Amygdala (tissue), 56 donors: ENCODE measurements around the gene SIL1.

Experiments used
- DNase-seq, 56 donors: peaks; one replicate each; lab custom pipeline; 2025; lab: John Stamatoyannopoulos, UW

SIL1 gene

DNA sequence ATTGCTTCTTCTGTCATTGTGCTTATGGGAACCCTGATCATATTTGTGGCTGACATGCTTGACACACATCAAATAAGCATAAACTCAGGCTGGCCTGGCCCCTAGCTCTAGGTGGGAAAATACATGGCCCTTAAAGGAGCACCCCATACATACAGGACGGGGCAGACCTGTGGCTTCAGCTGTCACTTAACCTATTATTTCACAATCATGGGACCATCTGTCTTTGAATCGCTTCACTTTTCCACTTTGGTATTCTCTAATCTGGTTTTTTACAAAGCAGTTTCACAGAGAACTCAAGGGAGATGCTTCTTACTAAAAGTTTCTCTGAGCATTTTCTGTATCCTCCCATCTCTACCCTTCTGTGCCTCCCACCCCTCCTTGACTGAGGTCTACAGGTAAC lies 288.4 kb downstream of the SIL1 start:
- no peak for DNase-seq

DNA sequence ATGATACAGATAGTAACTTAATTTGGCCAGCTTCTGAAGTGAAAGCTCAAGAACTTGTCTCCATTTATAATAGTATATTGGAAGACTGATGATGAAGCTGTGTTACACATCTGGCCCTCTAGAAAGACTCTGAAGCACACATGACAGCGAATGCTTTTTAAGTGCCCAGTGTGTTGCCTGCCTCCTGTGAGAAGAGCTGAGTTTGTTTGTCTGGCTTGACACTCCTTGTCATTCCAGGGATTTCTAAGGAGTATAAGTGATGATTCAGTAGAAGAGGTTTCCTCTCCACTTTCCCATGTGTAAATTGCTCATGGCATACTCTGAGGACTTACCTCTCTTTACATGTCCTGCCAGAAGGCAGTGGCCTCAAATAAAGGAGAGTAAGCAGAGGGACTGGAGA lies 292.6 kb downstream of the SIL1 start:
- no peak for DNase-seq

DNA sequence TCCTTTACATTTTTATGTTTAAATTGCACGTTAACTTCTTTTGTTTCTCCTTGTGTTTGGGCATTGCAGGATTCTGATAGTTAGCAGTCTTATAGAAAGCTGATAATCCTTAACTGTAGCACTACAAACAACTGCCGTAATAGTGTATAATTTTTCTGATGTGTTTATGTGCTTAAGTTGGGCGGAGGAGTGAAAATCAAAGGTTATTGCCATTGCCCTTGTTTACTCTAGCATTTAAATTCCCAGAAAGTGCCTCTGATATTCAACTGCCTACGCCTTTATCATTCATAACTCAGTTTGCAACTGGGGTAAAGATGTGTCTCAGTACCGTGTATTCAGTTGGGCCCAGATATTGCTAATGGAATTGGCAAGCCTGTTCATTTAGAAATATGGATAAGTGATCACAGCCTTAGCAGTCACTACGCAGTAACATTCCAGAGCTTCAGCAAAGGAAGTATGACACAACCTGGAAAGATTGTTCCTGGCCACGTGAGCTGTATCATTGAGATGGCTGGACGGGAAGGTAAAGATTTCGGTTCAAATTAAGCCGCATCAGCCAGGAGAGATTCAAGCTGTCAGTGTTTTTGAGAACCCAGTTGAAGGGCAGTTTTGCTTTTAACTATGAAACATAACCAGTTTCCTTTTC lies 294.9 kb downstream of the SIL1 start:
- DNase-seq = no peak

DNA sequence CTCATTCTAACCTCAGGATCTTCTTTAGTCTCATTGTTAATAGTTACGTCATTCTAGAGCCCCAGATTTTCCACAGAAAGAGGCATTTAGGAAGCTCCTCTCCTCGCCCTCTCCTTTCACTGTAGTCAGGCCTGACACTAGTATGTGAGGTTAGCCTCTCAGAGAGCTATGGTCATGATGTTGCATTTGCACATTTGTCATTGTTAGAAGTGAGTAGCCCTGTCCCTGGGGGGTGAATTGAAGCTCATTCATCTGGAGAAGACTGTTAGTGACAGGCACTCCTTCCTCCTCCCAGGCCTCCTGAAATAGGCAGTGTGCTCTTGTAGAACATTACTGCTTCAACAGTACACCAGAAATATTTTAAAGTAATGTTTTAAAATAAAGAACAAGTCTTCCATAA lies 296.5 kb downstream of the SIL1 start:
- peak in 12 of 56 donors; percentile 3 to 41 (median 10) for DNase-seq

DNA sequence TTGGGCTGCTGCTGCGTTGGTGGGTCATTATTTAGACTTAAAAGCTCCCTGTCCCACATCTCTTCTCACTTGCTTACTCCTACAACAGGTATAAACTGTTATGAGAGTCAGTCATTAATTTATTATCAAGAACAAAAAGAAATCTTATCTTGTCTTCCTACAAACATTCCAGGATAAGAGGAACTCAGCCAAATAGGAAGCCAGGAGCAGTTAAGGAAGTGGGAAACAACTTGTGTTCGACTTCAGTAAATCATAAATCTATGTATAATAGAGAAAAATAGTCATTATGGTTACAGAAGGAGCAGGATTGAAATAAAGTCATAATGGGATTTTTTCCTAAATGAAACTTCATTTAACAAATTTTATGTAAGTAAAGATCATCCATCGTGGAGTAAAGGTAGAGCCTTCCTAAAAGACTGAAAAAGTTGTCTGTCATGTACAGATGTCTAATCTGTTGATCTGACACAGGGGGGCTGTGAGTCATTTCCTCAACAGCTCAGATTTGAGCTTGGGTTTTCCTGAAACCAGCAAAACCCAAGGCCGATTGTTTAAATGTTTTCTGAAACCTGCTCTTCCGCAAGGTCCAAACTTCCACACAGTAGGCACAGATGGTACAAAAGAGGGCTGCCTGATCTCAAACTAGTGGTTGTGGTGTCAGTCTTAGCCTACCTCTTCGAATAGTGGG lies 297.7 kb downstream of the SIL1 start:
- no peak for DNase-seq

DNA sequence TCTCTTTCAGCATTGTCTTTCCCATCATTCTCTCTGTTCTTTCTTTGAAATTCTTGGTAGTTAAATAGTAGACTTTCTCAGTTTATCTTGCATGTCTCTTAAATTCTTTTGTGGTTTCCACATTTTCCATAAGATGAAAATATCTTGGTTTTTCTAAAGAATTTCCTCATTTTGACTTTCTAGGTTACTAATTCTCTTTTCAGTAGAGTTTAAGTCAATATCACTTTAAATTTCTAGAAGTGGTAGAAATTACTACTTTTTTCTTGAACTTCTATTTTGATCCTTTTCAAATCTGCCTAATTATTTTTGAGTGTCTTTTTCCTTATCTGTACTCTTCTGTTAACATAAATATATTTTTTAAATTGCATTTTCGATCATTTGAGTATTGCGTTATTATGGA lies 299.4 kb downstream of the SIL1 start:
- no peak for DNase-seq

DNA sequence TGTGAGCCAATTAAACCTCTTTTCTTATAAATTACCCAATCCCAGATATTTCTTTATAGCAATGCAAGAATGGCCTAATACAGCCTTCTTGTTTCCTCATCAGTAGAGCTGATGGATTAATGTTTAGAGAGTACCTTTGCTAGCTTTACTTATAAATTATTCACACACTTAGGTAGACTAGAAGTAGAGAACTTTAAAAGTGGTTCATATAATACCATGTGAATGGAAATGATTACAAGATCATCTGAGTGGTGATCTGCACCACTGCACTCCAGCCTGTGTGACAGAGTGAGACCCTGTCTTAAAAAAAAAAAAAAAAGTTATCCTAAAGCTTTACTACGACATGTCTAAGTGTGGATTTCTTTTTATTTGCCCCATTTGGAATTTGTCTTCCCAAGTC lies 299.9 kb downstream of the SIL1 start:
- no peak for DNase-seq
